IPS-NIHi7 (cell line): ENCODE measurements around the gene PLEKHA7.

Experiments used
- DNase-seq: peaks from one replicate; pipeline ENCODE4 v3.0.0; 2012; ENCODE audit warnings: mixed read lengths; ENCODE audit errors: extremely low spot score

PLEKHA7 gene

GRCh38 chr11:16809886-16810668 lies 204.1 kb downstream of the PLEKHA7 start:
- no peak for DNase-seq

GRCh38 chr11:16807306-16807705 lies 206.9 kb downstream of the PLEKHA7 start:
- DNase-seq, result no peak

GRCh38 chr11:16806791-16807190 lies 207.4 kb downstream of the PLEKHA7 start:
- no peak for DNase-seq

- DNase-seq, result no peak
Measured at GRCh38 chr11:16805938-16806337, 208.3 kb downstream of the PLEKHA7 start.

GRCh38 chr11:16804104-16804947 lies 209.9 kb downstream of the PLEKHA7 start:
- no peak for DNase-seq

- no peak for DNase-seq
Measured at GRCh38 chr11:16801288-16801980, 212.8 kb downstream of the PLEKHA7 start.

- DNase-seq, result no peak
Measured at GRCh38 chr11:16800382-16800781, 213.8 kb downstream of the PLEKHA7 start.

- no peak for DNase-seq
Measured at GRCh38 chr11:16799890-16800289, 214.3 kb downstream of the PLEKHA7 start.

GRCh38 chr11:16799221-16799620 lies 215.0 kb downstream of the PLEKHA7 start:
- no peak for DNase-seq

- no peak for DNase-seq
Measured at GRCh38 chr11:16797776-16798175, 216.4 kb downstream of the PLEKHA7 start.

- DNase-seq, result no peak
Measured at GRCh38 chr11:16796311-16796710, 217.9 kb downstream of the PLEKHA7 start.

GRCh38 chr11:16795146-16795545 lies 219.1 kb downstream of the PLEKHA7 start:
- no peak for DNase-seq

GRCh38 chr11:16794047-16794818 lies 220.0 kb downstream of the PLEKHA7 start:
- no peak for DNase-seq

GRCh38 chr11:16793511-16793910 lies 220.7 kb downstream of the PLEKHA7 start:
- DNase-seq, result no peak

- DNase-seq, result no peak
Measured at GRCh38 chr11:16793009-16793408, 221.2 kb downstream of the PLEKHA7 start.

GRCh38 chr11:16792426-16792825 lies 221.8 kb downstream of the PLEKHA7 start:
- DNase-seq, result no peak

- DNase-seq, result no peak
Measured at GRCh38 chr11:16791191-16791961, 222.8 kb downstream of the PLEKHA7 start.

- DNase-seq, result no peak
Measured at GRCh38 chr11:16790486-16791190, 223.6 kb downstream of the PLEKHA7 start.

- no peak for DNase-seq
Measured at GRCh38 chr11:16789560-16790485, 224.4 kb downstream of the PLEKHA7 start.
